Right lobe of liver (tissue), 4 donors: ENCODE data around the gene SPAG16.

ENCODE experiments used
- CTCF ChIP-seq, 4 donors: fragments of 200-600 bp in 3 of 4; fragments of 450-650 bp in 1 of 4; IDR thresholded peaks; one replicate each; pipeline versions ENCODE4 v1.5.1 to v1.8.0; 2016 to 2022; ENCODE audit warnings: antibody characterized with exemption in 4 of 4, mild to moderate bottlenecking in 2 of 4
- POLR2A ChIP-seq: fragments of 450-650 bp; IDR thresholded peaks from one replicate; pipeline ENCODE4 v1.6.1; 2017; ENCODE audit warnings: antibody characterized with exemption, mild to moderate bottlenecking
- donor health status: DM: no; HTN: no; CAD: no.
- donor health status: DM: no; HTN: no; CAD: no.
- donor health status: DM: no; HTN: yes; CAD: no.

- TF ChIP-seq CTCF (IDR thresholded peaks at IDR 0.05) = no peak
- no peak for TF ChIP-seq POLR2A
Measured at GRCh38 chr2:213491376-213491775, 207.1 kb downstream of the SPAG16 start.
